HPDE6-E6E7 (cell line): ENCODE results near the gene DOCK4.
"Not testable (repeated sequence)": the region's sequence is repeated elsewhere in the genome, so short reads cannot be mapped to it uniquely, and the experiment has no call there.

Experiments used
- DNase-seq: peaks from one replicate; pipeline ENCODE4 v3.0.0; 2011; ENCODE audit warnings: missing footprints; ENCODE audit errors: extremely low spot score

The DOCK4 gene, protein sequence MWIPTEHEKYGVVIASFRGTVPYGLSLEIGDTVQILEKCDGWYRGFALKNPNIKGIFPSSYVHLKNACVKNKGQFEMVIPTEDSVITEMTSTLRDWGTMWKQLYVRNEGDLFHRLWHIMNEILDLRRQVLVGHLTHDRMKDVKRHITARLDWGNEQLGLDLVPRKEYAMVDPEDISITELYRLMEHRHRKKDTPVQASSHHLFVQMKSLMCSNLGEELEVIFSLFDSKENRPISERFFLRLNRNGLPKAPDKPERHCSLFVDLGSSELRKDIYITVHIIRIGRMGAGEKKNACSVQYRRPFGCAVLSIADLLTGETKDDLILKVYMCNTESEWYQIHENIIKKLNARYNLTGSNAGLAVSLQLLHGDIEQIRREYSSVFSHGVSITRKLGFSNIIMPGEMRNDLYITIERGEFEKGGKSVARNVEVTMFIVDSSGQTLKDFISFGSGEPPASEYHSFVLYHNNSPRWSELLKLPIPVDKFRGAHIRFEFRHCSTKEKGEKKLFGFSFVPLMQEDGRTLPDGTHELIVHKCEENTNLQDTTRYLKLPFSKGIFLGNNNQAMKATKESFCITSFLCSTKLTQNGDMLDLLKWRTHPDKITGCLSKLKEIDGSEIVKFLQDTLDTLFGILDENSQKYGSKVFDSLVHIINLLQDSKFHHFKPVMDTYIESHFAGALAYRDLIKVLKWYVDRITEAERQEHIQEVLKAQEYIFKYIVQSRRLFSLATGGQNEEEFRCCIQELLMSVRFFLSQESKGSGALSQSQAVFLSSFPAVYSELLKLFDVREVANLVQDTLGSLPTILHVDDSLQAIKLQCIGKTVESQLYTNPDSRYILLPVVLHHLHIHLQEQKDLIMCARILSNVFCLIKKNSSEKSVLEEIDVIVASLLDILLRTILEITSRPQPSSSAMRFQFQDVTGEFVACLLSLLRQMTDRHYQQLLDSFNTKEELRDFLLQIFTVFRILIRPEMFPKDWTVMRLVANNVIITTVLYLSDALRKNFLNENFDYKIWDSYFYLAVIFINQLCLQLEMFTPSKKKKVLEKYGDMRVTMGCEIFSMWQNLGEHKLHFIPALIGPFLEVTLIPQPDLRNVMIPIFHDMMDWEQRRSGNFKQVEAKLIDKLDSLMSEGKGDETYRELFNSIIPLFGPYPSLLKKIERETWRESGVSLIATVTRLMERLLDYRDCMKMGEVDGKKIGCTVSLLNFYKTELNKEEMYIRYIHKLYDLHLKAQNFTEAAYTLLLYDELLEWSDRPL (N-terminal part only)

DNA sequence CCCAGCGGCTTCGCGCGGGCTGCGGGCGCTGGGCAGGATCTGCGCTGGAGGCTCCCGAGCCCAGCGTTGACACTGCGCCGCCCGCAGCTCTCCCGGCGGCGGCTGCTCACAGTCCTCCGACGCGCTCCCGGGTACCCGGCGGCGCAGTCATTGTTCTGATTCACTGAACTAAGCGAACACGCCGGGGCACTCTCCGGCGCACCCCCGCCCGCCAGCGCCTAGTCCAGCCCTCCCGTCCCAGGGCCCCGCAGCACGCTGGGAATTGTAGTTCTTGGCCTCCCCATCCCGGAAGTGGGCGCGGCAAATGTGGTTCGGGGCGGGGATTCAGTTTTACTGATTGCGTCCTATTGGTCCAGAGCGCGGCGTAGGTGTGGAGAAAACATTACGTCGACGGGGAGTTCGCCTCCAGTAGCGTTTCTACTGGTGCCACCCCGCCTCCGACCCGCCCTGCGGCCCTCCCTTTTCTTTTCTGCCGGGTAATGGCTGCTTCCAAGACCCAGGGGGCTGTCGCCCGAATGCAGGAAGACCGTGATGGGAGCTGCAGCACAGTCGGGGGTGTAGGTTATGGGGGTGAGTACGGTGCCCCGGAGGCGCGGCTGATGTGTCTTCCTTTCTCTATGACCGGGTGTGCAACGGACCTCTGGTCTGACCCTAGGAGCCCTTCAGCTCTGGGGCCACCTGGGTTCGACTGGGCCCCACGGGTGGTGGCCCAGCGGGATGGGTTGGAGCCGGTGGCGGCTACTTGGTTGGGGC, at the start of gene DOCK4, which contains the start of gene ZNF277:
Gene DOCK4, minus strand, starts transcription at position 162 of the 753 bp plus-strand sequence. CDS start 261 bp downstream, outside the sequence.
Gene ZNF277, plus strand, starts transcription at position 458 of the 753 bp plus-strand sequence. Its CDS starts 22 bp downstream, at position 480.
- peak; percentile 94 for DNase-seq

DNA sequence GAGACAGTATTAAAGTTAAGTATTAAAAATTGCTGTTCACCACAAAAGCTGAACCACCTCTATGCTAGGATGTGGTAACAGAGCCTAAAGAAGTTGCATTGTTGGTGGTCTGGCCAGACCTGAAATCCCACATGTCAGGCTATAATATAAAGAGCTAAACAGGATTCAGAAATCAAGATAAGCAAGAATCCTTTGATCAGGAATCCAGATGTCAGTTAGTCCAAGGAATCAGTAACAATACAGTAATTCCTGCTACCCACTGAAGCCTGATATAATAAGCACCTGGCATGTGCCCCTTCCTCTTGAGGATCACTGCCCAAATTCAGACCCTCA, 49.2 kb upstream of the DOCK4 start:
- DNase-seq: no peak

DNA sequence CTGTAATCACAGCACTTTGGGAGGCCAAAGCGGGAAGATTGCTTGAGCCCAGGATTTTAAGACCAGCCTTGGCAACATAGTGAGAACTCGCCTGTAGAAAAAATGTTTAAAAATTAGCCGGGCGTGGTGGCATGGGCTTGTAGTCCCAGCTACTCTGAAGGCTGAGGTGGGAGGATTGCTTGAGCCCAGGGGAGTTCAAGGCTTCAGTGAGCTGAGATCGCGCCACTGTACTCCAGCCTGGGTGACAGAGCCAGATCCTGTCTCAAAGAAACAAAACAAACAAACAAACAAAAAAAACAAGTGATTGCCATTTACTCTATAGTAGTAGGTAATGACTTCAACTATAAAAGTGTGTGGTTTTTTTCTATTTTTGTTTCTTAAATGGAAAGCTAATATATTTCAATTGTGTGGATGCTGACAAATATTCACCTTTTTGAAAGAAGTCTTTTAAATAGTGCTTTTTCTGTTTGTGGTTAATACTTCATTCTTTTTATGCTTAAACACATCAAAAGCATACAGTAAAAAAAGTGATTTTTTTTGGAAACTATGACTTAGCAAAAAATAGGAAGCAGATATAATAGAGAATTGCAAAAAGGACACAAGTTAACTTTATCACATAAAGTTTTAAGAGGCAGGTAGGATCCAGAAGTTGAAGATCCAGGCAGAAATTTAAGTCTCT, 48.6 kb upstream of the DOCK4 start:
- DNase-seq: no peak

DNA sequence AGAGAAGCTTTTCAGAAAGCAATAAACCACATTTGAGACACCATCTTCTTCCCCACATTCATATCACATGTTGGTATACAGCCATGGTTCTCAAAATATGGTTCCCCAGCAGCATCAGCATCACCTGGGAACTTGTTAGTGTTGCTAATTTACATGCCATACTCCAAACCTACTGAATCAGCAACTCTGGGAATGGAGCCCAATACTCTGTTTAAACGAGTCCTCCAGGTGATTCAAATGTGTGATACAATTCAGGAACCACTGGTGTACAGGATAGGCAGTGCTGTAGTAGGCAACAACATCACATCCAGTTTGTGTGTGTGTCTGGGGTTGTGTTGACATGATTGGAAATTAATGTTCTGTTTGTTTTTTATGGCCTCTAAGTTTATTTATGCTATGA, 48.0 kb upstream of the DOCK4 start:
- DNase-seq: no peak

DNA sequence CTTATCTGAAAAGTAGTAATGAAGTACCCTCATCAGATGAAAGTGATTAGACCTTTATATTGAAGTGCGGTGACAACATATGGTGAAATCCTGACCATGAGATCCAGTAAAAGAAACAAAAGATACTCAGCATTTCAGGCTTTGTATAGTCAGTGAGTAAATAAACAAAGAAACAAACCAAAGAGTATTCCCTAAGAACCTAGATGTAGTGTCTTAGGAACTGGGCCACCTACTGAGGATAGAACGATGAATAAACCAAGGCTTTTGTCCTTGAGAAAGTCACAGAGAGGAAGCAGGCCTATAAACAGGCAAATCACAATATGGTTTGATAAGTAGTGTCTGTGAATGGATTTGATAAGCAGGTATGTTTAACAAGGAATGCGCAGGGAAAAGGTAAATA, 46.5 kb upstream of the DOCK4 start:
- no peak for DNase-seq

DNA sequence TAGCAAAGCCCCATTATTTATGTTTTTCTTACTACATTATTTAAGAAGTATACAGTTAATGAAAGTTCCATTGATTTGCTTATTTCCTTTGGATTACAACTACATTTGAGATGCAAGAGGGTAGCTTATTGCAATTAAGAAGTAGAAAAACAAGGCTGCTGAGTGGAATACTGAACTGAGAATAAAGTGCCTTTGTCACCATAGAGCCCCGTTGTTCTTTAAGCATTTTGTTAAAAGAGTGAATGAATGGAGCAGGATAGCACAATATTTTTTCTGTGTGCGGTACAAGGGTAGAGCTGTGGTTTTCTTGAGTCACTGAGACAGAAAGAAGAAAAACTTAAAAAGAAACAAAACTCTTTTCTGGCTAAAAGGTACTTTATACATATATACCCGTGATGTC, 45.9 kb upstream of the DOCK4 start:
- no peak for DNase-seq

DNA sequence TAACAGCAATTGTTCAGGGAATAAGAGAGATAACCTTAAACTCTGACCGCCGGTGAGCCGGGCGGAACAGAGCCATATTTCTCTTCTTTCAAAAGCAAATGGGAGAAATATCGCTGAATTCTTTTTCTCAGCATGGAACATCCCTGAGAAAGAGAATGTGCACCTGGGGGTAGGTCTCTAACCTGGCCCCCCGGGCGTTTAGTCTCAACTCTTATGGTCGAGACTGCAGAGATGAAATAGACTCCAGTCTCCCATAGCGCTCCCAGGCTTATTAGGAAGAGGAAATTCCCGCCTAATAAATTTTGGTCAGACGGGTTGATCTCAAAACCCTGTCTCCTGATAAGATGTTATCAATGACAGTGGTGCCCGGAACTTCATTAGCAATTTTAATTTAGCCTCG, 43.8 kb upstream of the DOCK4 start:
- DNase-seq: not testable (repeated sequence)

DNA sequence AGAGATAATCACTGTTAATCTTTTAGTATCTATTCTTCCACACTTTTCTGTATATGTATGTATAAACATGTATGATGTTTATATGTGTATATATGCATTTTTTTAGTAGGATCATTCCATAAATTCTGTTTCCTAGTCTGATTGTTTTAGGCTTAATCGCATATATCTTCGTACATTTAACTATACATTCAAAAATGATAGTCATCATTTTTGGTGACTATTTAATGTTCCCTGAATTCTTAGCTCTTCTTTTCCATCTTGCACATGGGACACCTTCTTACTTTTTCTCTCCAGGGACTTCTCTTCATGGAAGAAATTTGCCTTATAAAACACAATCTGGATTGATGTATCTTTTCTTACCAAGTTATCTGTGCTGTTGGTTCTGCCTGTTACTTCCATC, 42.4 kb upstream of the DOCK4 start:
- DNase-seq: no peak

DNA sequence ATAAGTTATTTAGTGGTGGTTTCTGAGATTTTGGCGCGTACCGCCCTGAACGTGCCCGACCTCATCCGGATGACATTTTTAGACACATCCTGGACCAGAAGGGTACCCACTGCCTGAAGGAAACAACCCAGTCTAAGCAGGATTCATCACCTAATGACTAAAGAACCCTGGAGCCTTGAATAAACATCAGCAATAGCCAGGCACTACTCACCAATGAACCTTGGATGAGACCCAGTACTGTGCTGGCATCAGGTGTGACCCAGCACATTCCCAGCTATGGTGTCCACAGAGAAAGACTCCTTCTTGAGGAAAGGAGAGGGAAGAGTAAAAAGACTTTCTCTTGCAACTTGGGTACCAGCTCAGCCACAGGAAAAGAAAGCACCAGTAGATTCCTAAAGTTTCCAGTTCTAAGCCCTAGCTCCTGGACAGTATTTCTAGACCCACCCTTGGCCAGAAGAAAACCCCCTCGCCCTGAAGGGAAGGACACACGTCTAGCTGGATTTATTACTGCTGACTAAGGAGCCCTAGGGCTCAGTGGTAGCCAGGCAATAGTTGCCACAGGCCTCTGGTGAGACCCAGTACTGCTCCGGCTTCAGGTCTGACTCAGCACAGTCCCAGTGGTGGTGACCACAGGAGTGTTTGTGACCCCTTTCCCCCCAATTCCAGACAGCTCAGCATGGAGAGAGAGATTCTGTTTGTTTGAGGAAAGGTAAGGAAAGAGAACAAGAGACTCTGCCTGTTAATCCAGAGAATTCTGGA, 32.8 kb upstream of the DOCK4 start:
- peak; percentile 10 for DNase-seq

DNA sequence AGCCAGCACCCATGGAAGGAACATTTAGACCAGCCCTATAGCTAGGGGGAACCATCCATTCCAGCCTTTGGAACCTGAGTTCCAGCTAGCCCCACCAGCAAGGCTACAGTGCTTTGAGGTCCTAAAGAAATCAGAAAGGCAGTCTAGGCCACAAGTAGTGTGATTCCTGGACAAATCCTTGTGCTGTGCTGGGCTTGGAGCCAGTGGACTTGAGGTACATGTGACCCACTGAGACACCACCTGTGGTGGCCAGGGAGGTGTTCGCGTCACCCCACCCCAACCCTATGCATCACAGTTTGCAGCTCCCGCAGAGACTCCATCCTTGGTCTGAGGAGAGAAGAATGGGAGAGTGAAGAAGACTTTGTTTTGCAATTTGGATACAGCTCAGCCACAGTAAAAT, 32.1 kb upstream of the DOCK4 start:
- no peak for DNase-seq

DNA sequence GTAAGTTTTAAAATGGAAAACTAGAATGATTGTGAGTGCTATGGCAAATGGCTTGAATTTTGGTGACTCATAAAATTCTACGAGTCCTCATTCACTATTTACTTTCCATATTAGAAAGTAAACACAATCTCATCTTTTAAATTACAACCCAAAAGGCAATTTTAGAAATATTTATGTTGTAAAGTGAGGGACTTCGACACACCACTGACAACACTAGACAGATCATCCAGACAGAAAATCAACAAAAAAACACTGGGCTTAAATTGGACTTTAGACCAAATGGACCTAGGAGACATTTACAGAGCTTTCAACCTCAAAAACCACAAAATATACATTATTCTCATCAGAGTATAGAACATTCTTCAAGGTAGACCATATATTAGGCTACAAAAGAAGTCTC, 30.4 kb upstream of the DOCK4 start:
- no peak for DNase-seq

DNA sequence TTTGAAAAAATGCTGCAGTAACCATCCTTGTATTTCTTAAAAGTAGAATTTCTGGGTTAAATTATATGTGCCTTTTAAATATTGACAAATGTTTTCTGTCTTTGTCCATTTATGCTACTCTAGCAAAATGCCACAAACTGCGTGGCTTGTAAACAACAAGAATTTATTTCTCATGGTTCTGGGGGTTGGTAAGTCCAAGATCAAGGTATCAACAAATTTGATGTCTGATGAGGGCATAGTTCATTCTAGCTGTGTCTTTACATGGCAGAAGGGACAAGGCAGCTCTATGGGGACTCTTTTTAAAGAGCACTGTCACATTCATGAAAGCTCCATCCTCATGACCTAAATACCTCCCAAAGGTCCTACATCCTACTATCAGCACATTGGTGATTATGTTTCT, 27.9 kb upstream of the DOCK4 start:
- DNase-seq: no peak

DNA sequence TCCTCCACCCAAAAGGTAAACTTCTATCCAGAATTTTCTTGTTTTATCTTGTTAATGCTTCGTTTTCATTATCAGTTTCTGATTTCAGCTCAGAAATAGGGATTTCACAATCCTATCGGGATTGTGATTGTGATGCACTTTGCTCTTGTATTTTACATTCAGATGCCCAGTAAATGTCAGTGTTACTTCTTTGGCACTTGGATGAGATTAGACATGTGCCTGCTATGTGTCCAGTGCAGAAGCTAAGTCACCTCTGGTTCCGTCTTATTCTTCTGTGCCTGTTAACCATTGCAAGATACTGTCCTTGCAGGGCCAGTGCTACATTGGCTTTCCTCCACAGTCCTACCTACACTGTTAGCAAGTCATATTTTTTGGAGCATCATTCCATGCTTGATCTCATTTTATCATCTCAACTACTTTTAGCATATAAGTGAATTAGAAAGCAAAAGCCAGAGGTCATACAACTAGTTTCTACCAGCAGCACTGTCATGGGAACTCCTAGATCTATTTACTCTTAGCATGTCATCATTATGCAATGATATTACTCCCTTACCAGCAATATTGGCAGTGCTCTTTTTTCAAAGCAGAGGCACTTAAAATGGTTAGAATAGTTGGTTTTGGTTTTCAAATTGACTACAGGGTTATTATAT, 27.0 kb upstream of the DOCK4 start:
- no peak for DNase-seq

DNA sequence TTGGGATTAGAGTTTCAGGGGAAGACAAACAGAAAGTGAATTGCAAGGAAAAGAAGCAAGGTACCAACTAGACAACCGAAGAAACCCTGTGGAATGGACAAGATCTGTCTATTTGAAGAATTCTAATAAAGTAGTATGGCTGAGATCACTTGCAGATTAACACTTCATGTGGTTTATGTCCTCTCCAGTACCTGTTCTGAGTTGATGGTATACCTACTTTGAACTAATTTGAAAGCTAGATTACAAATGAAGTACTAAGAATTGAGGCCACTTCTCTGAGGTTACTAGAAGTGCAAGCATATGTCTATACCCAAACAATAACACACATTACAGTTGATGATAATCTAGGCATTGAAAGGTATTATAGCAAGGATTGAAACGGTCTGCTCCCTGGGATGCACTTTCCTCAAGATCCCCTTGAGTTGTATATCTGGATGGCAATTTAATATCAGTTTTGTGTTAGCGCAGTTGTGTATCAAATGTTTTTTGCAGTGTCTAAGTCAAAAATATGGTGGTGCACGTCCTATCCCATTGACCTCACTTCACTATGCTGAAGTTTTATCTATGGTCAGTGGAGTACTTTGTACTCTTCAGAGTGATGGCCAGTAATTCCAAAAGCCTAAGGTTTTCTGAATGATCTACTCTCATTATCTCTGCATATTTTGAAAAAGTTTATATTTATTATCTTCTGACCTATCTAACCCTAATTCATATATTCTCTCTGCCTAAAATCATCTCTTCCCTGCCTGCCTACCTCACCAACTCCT, 26.2 kb upstream of the DOCK4 start:
- no peak for DNase-seq

DNA sequence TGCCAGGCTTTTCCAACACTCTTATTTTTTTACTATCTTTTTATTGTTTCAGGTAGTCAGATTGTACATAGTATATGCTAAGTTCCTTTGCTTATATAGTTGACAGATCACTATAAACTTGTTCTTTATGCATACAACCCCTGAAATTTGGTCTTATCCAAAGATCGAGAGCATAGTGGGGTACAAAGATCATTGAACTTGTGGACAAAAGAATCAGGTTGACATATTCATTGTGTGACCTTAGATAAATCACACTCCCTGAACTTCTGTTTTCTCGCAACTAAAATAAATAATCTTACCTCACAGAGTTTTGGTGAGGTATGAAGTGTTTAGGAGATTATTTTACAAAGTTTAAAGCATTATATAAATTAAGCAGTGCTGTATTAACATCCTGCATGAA, 22.4 kb upstream of the DOCK4 start:
- DNase-seq: no peak

DNA sequence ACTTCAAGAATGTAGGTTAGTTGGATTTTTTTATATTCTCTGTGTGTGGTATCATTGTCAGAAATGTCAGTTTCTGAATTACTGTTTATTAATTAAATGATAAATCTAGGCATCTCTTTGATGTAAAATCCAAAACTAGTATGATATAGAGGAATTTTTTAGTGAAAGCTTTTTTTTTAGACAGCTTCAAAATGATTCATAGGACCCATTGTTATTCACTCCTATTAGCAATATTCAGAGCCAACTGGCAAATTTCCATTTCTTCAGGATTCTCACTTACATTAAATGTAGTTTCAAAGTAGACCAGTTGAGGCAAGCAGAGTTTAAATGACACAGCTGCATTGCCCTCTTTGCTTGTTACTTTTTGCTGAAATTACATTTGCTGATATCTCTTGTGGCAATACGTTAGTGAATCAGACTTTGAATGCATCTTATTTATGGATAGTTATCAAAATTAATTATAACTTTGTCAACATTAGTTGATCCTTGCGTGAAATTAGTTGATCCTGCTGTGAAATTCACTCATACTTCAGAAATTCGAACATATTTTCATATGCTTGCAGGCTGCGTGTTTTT, 20.6 kb upstream of the DOCK4 start:
- DNase-seq: peak; percentile 14

DNA sequence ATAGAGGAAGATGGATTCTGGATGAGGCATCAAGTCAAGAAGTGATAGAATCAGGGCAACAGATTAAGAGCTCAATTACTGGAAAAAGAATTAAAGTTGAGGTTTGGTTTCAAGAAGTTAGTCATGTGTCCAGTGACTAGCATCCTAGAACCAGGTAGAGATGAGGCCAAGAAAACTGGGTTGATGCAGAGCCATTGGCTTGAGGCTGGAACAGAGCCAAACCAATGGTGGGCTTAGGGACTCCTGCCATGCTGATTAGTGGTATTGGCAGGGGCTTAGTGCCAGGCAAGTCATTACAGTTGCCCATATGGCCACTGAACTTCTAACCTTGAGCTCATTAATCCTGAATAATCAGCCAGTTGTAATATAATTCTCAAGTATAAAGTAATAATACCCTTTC, 18.8 kb upstream of the DOCK4 start:
- DNase-seq: no peak

DNA sequence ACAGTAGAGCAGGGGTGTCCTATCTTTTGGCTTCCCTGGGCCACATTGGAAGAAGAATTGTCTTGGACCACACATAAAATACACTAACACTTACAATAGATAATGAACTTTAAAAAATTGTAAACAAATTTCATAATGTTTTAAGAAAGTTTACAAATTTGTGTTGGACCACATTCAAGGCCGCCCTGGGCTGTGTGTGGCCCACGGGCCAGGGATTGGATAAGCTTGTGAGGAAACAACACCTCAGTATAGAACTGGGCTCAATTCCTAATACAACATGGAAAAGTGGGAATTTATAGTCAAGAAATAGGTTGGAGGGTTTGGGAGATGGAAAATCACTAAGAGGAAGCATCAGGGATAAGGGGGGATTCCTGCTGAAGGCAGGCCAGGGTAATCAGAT, 18.0 kb upstream of the DOCK4 start:
- DNase-seq: no peak
